Measurements from ENCODE around the gene SPCS2. TPM values are rescaled to one million over a fixed set of nuclear protein-coding genes. Genes with fewer than 3 reads are reported as not detected.

Gene SPCS2
- total and polyA plus RNA-seq, 2 of the 8 experiments (the other 6 are each of a cell fraction or from before 2014, with no cell fraction given) = 92.7 to 161 TPM

- no peak overlapping the region for H3K4me3 ChIP-seq (ENCODE audit: extremely low read depth in 1 of 4, insufficient read depth in 2 of 4, low read depth in 3 of 4, low read length in 4 of 4)
- H3K9ac ChIP-seq (replicated peaks in 1 of 4; ENCODE audit: extremely low read depth in 1 of 4, low read depth in 3 of 4, low read length in 3 of 4) = no peak overlapping the region
- H3K36me3 ChIP-seq (ENCODE audit: control insufficient read depth in 2 of 4, insufficient read depth in 4 of 4, low read length in 3 of 4) = no peaks in the 10 kb centered on the region
- no peak overlapping the region for H3K4ac ChIP-seq (replicated peaks; ENCODE audit: insufficient read length, low read depth, low read length)
- H3K4me2 ChIP-seq (ENCODE audit: insufficient read depth in 1 of 2, low read depth in 2 of 2, low read length in 2 of 2) = no peak overlapping the region
- H4K20me1 ChIP-seq (replicated peaks in 1 of 2; ENCODE audit: control insufficient read depth in 1 of 2, insufficient read depth in 2 of 2, low read length in 2 of 2) = no peaks in the 10 kb centered on the region
- no peak overlapping the region for H2BK15ac ChIP-seq (ENCODE audit: low read length)
- no peaks in the 10 kb centered on the region for H3K9me3 ChIP-seq (ENCODE audit: insufficient read depth in 2 of 2, low read depth in 1 of 2, low read length in 1 of 2)
- no peak overlapping the region for H3K18ac ChIP-seq (ENCODE audit: extremely low read depth, low read length)
- no peak overlapping the region for H2BK20ac ChIP-seq (ENCODE audit: low read length)
- H3K56ac ChIP-seq (replicated peaks; ENCODE audit: insufficient read length, low read depth, low read length) = no peak overlapping the region
- 87% methylated on average over 8 of the region's 8 CpGs; no CpG with 5 or more reads in 1 of the 2 experiments for WGBS, 2 experiments (ENCODE audit: extremely low coverage in 1 of 2, insufficient coverage in 1 of 2, insufficient read length in 1 of 2, insufficient replicate concordance in 2 of 2, low coverage in 1 of 2, low lambda C conversion rate in 2 of 2, missing lambda C conversion rate in 1 of 2)
- DNase-seq (ENCODE audit: low read depth in 1 of 2, low spot score in 2 of 2) = no peak
- H3K79me2 ChIP-seq (ENCODE audit: control insufficient read depth in 1 of 2, insufficient read depth in 2 of 2, low read length in 2 of 2) = no peaks in the 10 kb centered on the region
- no peaks in the 10 kb centered on the region for H3K4me1 ChIP-seq (replicated peaks in 1 of 4; ENCODE audit: control insufficient read depth in 3 of 4, insufficient read depth in 4 of 4, low read length in 3 of 4)
- no peak overlapping the region for H2AK5ac ChIP-seq (ENCODE audit: low read depth, low read length)
- H3K27ac ChIP-seq (ENCODE audit: low read depth, low read length) = no peak overlapping the region
- no peak overlapping the region for H4K5ac ChIP-seq (ENCODE audit: insufficient read length, low read depth, low read length)
- ChIA-PET POLR2A (ENCODE audit: partially characterized antibody) (interaction anchor here (0.8 kb wide), 1 partner anchor 15 kb away, joined by 3 read pairs; no protein-coding TSS in a partner anchor), CTCF (ENCODE audit: partially characterized antibody) (interaction anchor here (0.6 to 2.6 kb wide), 8 partner anchors 10 to 1424 kb away, joined by 3 to 10 read pairs (median 4); no protein-coding TSS in a partner anchor)
- H3K23me2 ChIP-seq (ENCODE audit: low read depth, low read length) = no peaks in the 10 kb centered on the region
- no peaks in the 10 kb centered on the region for H3K27me3 ChIP-seq (replicated peaks in 1 of 4; ENCODE audit: control insufficient read depth in 3 of 4, extremely low read depth in 1 of 4, insufficient read depth in 3 of 4, low read length in 3 of 4)
- H2BK12ac ChIP-seq (ENCODE audit: low read depth, low read length) = no peak overlapping the region
- H3K14ac ChIP-seq (ENCODE audit: insufficient read length) = no peak overlapping the region
- H3K79me1 ChIP-seq (ENCODE audit: low read depth, low read length) = no peaks in the 10 kb centered on the region
- H2AFZ ChIP-seq (ENCODE audit: low read length) = no peak overlapping the region
- no peak overlapping the region for H3K23ac ChIP-seq (ENCODE audit: insufficient read length)
- no peak overlapping the region for H2BK120ac ChIP-seq (replicated peaks; ENCODE audit: low read depth, low read length)
- no peak for FAIRE-seq
- no peak overlapping the region for H2BK5ac ChIP-seq (ENCODE audit: low read depth, low read length)
- H4K91ac ChIP-seq (replicated peaks; ENCODE audit: insufficient read length, low read length) = no peak overlapping the region
- TF ChIP-seq SRF (IDR thresholded peaks at IDR 0.05; ENCODE audit: low read depth, low read length) = no peak
- no peak for TF ChIP-seq TCF12 (IDR thresholded peaks at IDR 0.05; ENCODE audit: low read depth, low read length)
- no peak for TF ChIP-seq PHF8 (conservative IDR thresholded peaks at IDR 0.05; ENCODE audit: low read depth, low read length)
- no peak for TF ChIP-seq SP4 (IDR thresholded peaks at IDR 0.05; ENCODE audit: low read length)
- no peak for TF ChIP-seq SIRT6 (IDR thresholded peaks at IDR 0.05; ENCODE audit: low read length)
- H4K8ac ChIP-seq (ENCODE audit: extremely low read depth, insufficient read depth, low read length) = no peak overlapping the region
These were observed 22.6 kb upstream of the SPCS2 start for GRCh38 chr11:74926304-74927030.

Measured in H1 (cell line).